GM12875 (cell line): Measurements from ENCODE around the gene KIT.

Experiments used
- H3K4me3 ChIP-seq: one replicate; pipeline ENCODE4 v1.5.1; 2011; ENCODE audit warnings: low read depth, low read length, control low read depth
- CTCF ChIP-seq: IDR thresholded peaks from 2 replicates; pipeline ENCODE4 v1.5.1; 2011; ENCODE audit warnings: low read depth, mild to moderate bottlenecking, control low read depth, inconsistent platforms, low read length, moderate library complexity, borderline replicate concordance; ENCODE audit not compliant: insufficient read depth

The KIT gene

DNA sequence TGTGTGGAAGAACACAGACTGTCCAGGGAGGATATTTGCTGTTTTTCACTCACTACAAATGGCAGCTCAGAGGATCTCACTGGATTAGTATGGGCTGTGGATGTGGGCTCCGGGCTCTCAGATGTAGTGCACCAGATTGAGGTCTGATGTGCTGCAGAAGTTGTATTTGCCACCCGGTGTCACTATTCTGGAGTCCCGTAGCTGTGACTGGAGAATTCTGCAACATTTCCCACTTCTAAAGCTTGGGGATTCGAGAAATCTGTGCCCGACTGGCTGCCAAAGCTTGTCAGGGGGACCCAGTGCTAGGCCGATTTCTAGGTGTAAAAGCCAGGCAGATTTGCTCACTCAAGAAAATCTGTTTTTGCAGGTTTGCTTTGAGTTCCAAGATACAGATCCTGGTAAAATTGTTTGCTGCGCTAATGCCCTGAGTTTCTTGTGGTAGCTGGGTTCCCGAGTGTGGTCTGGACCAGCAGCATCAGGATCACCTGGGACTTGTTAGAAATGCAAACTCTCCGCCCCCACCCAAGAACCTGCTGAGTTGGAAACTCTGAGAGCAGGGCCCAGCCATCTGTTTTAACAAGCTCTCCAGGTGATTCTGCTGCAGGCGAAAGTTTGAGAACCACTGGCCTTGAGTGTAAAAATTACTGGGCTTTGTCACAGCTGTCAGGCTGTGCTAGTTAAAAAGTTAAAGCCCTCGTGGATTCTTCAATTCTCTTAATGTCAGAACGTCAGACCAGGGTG lies 18.1 kb downstream of the KIT start:
- TF ChIP-seq CTCF = no peak
- H3K4me3 ChIP-seq = no peak overlapping the region

- no peak overlapping the region for H3K4me3 ChIP-seq
- no peak for TF ChIP-seq CTCF
These were observed 18.9 kb downstream of the KIT start for GRCh38 chr4:54676658-54677057.

DNA sequence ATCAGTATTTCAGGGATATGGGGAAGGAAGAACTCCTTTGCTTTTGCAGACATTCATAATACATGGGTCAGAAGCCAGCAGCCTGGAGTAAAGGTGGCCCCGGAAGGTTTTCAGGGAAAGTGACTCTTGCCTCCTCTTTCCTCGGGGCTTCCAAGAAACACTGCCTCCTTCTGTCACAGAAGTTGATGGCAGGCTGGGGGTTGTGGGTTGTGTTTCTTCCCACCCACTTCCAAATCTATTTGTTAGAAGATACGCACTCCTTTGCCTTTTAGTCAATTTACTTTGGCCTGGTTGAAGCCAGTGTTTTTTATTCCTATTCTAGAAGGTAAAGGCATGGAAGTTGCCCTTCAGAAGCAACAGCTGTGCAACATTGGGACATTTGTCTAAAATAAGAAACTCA lies 19.7 kb downstream of the KIT start:
- no peak for TF ChIP-seq CTCF
- no peak overlapping the region for H3K4me3 ChIP-seq

DNA sequence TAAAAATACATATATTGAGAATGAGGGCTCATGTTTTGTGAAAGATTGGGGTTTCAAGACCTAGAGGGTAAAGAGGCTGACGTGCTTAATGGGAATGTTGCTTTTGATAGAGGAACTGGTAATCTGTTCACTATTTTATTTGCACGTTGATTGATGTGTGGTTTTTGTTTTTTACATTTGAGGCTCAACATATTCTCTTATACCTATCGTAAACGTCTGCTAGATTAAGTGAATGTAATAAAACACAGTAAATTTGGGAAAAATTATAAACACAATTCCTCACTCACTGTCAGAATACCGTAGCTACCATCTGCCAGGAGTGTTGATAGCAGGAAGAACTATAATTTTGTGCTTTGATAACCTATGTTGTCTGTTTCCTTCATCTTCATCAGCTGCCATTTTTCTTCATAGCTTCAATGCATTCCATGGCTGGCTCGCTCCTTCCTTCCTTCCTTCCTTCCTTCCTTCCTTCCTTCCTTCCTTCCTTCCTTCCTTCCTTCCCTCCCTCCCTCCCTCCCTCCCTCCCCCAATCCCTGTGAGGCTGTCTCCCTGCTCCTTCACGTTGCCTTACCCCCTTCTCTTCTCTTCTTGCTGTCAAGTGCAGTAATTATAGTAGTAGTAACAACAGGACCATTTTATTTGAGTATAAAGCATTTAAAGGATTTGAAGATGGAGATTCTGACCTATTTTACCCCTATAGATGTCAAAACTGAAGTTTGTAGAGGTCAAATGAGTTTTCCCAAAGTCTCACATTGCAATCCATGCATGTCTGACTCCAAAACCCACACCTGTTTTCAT lies 20.3 kb downstream of the KIT start:
- TF ChIP-seq CTCF = no peak
- no peak overlapping the region for H3K4me3 ChIP-seq

- no peak overlapping the region for H3K4me3 ChIP-seq
- no peak for TF ChIP-seq CTCF
These were observed 21.1 kb downstream of the KIT start for GRCh38 chr4:54678826-54679225.

DNA sequence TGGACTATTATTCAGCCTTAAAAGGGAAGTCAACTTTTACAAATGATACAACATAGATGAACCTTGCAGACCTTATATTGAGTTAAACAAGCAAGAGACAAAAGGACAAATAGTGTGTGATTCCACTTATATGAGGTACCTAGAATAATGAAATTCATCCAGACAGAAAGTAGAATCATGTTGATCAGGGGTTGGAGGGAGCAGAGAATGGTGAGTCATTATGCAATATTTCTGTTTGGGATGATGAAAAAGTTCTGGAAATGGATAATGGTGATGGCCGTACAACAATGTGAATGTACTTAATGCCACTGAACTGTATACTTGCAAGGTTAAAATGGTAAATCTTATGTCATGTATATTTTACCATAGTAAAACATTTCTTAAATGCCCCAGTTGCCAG lies 22.1 kb downstream of the KIT start:
- TF ChIP-seq CTCF = no peak
- no peak overlapping the region for H3K4me3 ChIP-seq
